A673 (cell line): Measurements from ENCODE around the gene SLC15A1. TPM values are rescaled to one million over a fixed set of nuclear protein-coding genes. Genes with fewer than 3 reads are reported as not detected.

Experiments
- BruUV-seq: library from RNA; stranded (reverse); fragments of 400-500 nt; replicated peaks from 2 replicates; lab custom pipeline; 2021; lab: Mats Ljungman, UMichigan
- CTCF ChIA-PET: fragments of 300-600 bp; sonication (Branson Sonifier 250); formaldehyde crosslinking; loops from one replicate; lab custom pipeline; 2022; ENCODE audit warnings: antibody characterized with exemption; lab: Charles Lee
- POLR2A ChIA-PET: fragments of 300-600 bp; sonication (Branson Sonifier 250); formaldehyde crosslinking; loops from one replicate; lab custom pipeline; 2022; ENCODE audit warnings: antibody characterized with exemption; ENCODE audit not compliant: low non-redundant PET; lab: Charles Lee
- DNase-seq: peaks from one replicate; pipeline ENCODE4 v3.0.0-alpha.2; 2015; ENCODE audit warnings: low spot score
- H3K27ac ChIP-seq: fragments of 200-600 bp; sonication (generic); 2 replicates; pipeline ENCODE4 v1.5.1; 2016; ENCODE audit warnings: mixed run types, low read depth, mild to moderate bottlenecking, mixed read lengths, antibody characterized with exemption, low read length; ENCODE audit not compliant: poor library complexity, severe bottlenecking
- H3K27me3 ChIP-seq: fragments of 200-600 bp; sonication (generic); replicated peaks from 2 replicates; pipeline ENCODE4 v1.6.1; 2017; ENCODE audit warnings: mixed run types, low read depth, mild to moderate bottlenecking, mixed read lengths, antibody characterized with exemption, low read length; ENCODE audit not compliant: insufficient read depth, poor library complexity
- H3K36me3 ChIP-seq: fragments of 200-600 bp; sonication (generic); 2 replicates; pipeline ENCODE4 v1.6.1; 2016; ENCODE audit warnings: mixed run types, mild to moderate bottlenecking, mixed read lengths, antibody characterized with exemption, low read length; ENCODE audit not compliant: insufficient read depth, poor library complexity, severe bottlenecking
- H3K4me1 ChIP-seq: fragments of 200-600 bp; sonication (generic); 2 replicates; pipeline ENCODE4 v1.6.1; 2017; ENCODE audit warnings: mixed run types, mild to moderate bottlenecking, mixed read lengths, antibody characterized with exemption, low read length; ENCODE audit not compliant: insufficient read depth, poor library complexity, severe bottlenecking
- H3K4me3 ChIP-seq: fragments of 200-600 bp; sonication (generic); 2 replicates; pipeline ENCODE4 v1.5.1; 2016; ENCODE audit warnings: low read depth, mixed run types, mild to moderate bottlenecking, mixed read lengths, low read length; ENCODE audit not compliant: poor library complexity, severe bottlenecking
- H3K9me3 ChIP-seq: fragments of 200-600 bp; sonication (generic); 2 replicates; pipeline ENCODE4 v1.6.1; 2016; ENCODE audit warnings: mixed run types, low read depth, mild to moderate bottlenecking, mixed read lengths, antibody characterized with exemption, low read length; ENCODE audit not compliant: poor library complexity, severe bottlenecking
- EZH2 ChIP-seq: fragments of 200-600 bp; sonication (generic); IDR thresholded peaks from 2 replicates; pipeline ENCODE4 v1.6.1; 2017; ENCODE audit warnings: borderline replicate concordance, low read depth, mild to moderate bottlenecking, mixed read lengths, antibody characterized with exemption, low read length; ENCODE audit not compliant: poor library complexity, severe bottlenecking
- intact Hi-C: fragments of 100-400 bp; cut with micrococcal nuclease; formaldehyde crosslinking; loops from one replicate; pipeline ENCODE4 v1.10.0; 2022; ENCODE audit not compliant: unreplicated experiment
- total RNA-seq: library from RNA; stranded (reverse); gene quantifications from 2 replicates; pipeline ENCODE4 v1.2.3, GENCODE V29; 2021
- TF ChIP-seq, protein P1 (sequence below): fragments of 300-800, 200-600 bp; sonication (generic); conservative IDR thresholded peaks from 2 replicates; pipeline ENCODE4 v1.5.1; 2017; ENCODE audit warnings: low read depth, mild to moderate bottlenecking, antibody characterized with exemption, low read length, moderate library complexity, mixed read lengths

Gene SLC15A1
- total RNA-seq, 1 experiment from 2014 or later, result not detected

DNA sequence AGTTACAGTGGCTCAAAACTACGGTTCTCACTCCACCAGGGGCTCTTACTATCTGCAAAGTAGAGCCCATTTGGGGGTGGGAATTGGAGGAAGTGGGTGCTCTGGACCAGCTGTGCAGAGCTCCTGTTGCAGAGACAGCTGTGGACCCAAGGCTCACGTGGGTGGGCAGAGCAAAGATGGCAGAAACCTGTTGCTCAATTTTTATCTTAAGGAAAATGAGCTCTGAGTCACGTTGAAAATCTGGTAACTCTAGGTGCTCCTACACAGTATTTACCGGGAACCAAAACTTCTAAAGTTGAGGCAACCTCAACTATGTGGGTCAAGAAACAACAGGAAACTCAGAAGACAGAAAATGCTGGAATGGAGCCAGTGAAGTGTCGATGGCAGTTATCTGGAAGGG, 30.2 kb upstream of the SLC15A1 start:
- no peaks in the 10 kb centered on the region for H3K36me3 ChIP-seq

DNA sequence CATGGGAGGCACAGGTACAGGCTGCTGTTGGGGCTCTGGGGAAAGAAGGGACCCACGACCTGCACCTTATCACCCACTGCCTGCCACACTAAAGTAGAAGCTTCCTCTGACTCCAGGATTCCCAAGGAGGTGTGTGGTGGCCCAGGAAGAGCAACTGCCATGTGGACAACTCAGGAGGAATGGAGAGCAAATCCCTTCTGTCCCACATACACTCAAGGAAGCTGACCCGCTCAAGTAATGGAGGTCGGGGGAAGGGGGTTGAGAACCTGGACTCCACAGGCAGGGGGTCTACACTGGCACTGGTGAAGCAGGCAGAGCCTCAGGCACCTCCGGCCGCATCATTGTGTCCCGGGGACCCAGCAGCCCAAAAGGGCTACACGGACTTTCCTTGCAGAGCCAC, 29.4 kb upstream of the SLC15A1 start:
- TF ChIP-seq EZH2, result no peak
- TF ChIP-seq, protein P1, sequence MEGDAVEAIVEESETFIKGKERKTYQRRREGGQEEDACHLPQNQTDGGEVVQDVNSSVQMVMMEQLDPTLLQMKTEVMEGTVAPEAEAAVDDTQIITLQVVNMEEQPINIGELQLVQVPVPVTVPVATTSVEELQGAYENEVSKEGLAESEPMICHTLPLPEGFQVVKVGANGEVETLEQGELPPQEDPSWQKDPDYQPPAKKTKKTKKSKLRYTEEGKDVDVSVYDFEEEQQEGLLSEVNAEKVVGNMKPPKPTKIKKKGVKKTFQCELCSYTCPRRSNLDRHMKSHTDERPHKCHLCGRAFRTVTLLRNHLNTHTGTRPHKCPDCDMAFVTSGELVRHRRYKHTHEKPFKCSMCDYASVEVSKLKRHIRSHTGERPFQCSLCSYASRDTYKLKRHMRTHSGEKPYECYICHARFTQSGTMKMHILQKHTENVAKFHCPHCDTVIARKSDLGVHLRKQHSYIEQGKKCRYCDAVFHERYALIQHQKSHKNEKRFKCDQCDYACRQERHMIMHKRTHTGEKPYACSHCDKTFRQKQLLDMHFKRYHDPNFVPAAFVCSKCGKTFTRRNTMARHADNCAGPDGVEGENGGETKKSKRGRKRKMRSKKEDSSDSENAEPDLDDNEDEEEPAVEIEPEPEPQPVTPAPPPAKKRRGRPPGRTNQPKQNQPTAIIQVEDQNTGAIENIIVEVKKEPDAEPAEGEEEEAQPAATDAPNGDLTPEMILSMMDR, result no peak
- no peak for DNase-seq
- H3K4me3 ChIP-seq, result no peak overlapping the region
- CTCF ChIA-PET, result no interaction called here
- H3K36me3 ChIP-seq, result no peaks in the 10 kb centered on the region
- intact Hi-C loops, result no loop called here
- H3K27me3 ChIP-seq, result no peaks in the 10 kb centered on the region
- H3K27ac ChIP-seq, result no peak overlapping the region
- H3K4me1 ChIP-seq, result no peaks in the 10 kb centered on the region
- no peaks in the 10 kb centered on the region for H3K9me3 ChIP-seq
- no TSS peak for BruUV-seq
- POLR2A ChIA-PET, result no interaction called here

More for the DNA sequence above, 30.2 kb upstream of the SLC15A1 start:
- BruUV-seq, result no TSS peak
- Histone ChIP-seq H3K27me3 (no peaks in the 10 kb centered on the region), H3K9me3 (no peaks in the 10 kb centered on the region), H3K27ac (no peak overlapping the region), H3K4me1 (no peaks in the 10 kb centered on the region), H3K4me3 (no peak overlapping the region)
- ChIA-PET POLR2A (no interaction called here), CTCF (no interaction called here)
- DNase-seq, result no peak
- intact Hi-C loops, result no loop called here
- TF ChIP-seq, protein P1, result no peak

DNA sequence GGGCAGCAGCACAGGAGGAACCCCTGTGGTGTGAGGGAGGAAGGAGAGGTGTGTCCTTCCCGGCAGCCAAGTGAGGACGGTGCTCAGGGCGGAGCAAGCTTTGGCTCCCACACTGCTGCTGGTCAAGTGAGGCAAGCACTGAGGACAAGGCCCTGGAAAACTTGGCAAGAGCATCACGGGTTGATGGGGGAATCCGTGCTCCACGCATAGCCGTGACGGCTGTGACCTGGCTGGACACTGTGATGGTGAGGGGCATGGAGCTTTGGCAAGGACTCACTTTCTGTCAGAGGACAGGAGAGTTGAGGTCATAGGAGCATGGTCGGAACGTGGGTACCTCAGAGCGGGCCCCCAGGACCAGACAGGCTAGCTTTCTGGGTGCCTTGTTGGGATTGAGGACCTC, 29.0 kb upstream of the SLC15A1 start:
- Histone ChIP-seq H3K27ac (no peak overlapping the region), H3K27me3 (no peaks in the 10 kb centered on the region), H3K9me3 (no peaks in the 10 kb centered on the region), H3K4me1 (no peaks in the 10 kb centered on the region), H3K36me3 (no peaks in the 10 kb centered on the region), H3K4me3 (no peak overlapping the region)
- DNase-seq, result no peak
- intact Hi-C loops, result no loop called here
- ChIA-PET POLR2A (no interaction called here), CTCF (no interaction called here)
- TF ChIP-seq EZH2, result no peak
- TF ChIP-seq, protein P1, result no peak
- BruUV-seq, result no TSS peak
